ENCODE results near the gene PRR7. TPM values are rescaled to one million over a fixed set of nuclear protein-coding genes. Genes with fewer than 3 reads are reported as not detected.

Gene PRR7
- total RNA-seq, 1 experiment from 2014 or later = 19.5 TPM

DNA sequence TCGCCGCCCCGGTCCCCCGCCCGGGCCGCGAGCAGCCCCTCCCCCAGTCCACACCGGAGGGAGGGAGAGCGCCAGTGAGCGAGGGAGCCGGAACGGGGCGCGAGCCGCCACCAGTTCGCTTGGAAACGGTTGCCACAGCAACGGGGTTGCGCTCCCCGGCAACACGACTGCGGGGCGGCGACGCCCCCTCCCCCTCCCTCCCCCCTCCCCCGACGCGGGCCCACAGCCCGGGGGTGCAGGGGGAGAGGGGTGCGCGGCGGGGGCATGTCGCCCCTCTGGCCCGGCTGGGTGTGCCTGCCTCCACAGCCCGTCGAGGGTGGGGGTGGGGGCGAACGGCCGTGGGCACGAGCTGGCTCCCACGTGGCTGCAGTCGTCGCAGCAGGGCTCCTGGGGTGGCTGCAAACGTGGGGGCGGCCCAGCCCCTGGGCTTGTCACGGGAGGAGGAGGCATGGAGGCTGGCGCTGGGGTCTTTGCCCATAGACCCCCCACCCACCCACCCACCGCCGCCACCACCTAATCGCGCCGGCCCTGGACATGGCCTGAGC lies 524 bp downstream of the PRR7 start:
- in situ Hi-C loops (cut with HindIII; ENCODE audit: low sequenced_read_pairs) = loop anchor here (5.0 to 10.0 kb wide), 2 partner anchors 40 to 102 kb away; partner anchors contain the start of gene F12
- peak; percentile 52 for DNase-seq (ENCODE audit: low spot score)

DNA sequence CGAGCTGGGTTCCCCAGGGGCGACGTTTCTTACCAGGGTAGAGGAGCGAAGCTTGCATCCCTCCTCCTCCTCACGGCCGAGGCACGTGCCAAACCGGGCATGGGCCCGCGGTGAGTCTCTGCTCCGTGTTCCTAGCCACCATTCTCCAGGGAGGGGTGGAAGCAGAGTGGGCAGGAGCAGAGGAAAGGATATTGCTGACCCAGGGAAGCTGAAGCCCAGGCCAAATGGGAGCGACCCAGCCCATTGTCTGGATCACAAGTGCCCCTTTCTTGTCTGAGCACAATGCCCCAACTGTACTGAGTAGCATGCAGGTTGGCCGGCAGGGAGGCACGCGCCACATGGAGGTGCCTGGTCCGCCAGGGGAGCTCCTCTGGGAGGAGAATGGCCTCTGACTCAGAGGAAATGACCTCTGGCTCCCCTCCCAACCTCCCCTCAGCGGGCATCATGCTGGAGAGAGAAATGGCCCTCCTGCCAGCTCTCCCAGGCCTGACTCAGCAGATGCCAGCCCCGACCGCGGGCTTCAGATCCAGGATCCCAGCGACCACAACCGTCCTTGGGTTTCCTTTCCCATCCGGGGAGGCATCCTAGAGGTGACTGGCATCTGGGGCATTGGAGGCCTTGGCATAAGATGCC lies 1.1 kb downstream of the PRR7 start:
- peak; percentile 36 for DNase-seq (ENCODE audit: low spot score)
- in situ Hi-C loops (cut with HindIII; ENCODE audit: low sequenced_read_pairs) = loop anchor here (5.0 to 10.0 kb wide), 2 partner anchors 40 to 103 kb away; partner anchors contain the start of gene F12

DNA sequence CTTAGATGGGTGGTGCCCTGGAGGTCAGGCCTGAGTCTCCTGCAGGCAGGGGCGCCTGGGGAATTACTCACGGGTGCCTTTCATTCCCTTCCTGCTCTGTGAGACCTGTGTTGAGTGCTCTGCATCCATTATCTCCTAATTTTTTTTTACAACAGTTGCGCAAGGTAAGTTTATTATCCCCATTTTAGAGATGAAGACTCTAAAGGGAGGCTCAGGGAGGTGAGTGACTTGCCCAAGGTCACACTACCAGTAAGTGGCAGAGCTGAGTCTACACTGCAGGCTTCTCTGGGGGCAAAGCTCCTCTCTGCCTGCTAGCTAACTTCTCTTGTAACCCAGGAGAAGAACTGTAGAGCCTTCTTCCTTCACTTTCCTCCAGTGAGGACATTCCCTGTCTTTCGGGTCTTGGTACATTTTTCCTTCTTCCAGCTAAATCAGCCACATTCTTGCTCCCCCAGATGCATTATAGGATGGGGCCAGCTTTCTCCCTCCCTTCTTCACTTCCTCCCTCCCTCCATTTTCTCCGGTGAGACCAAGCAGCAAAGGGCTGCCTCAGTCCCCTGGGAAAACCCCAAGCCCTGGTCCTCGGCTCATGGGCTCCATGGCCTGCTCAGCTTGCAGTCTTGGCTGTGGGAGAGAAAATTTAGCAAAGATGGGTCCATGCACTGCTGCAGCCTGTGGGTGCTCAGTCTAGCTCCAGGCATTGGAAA lies 1.8 kb downstream of the PRR7 start:
- in situ Hi-C loops (cut with HindIII; ENCODE audit: low sequenced_read_pairs) = loop anchor here (5.0 to 10.0 kb wide), 2 partner anchors 41 to 104 kb away; partner anchors contain the start of gene F12
- DNase-seq (ENCODE audit: low spot score) = no peak

- in situ Hi-C loops (cut with HindIII; ENCODE audit: low sequenced_read_pairs) = loop anchor here (5.0 to 10.0 kb wide), 2 partner anchors 42 to 105 kb away; partner anchors contain the start of gene F12
Measured at GRCh38 chr5:177449140-177450061, 2.8 kb downstream of the PRR7 start.

DNA sequence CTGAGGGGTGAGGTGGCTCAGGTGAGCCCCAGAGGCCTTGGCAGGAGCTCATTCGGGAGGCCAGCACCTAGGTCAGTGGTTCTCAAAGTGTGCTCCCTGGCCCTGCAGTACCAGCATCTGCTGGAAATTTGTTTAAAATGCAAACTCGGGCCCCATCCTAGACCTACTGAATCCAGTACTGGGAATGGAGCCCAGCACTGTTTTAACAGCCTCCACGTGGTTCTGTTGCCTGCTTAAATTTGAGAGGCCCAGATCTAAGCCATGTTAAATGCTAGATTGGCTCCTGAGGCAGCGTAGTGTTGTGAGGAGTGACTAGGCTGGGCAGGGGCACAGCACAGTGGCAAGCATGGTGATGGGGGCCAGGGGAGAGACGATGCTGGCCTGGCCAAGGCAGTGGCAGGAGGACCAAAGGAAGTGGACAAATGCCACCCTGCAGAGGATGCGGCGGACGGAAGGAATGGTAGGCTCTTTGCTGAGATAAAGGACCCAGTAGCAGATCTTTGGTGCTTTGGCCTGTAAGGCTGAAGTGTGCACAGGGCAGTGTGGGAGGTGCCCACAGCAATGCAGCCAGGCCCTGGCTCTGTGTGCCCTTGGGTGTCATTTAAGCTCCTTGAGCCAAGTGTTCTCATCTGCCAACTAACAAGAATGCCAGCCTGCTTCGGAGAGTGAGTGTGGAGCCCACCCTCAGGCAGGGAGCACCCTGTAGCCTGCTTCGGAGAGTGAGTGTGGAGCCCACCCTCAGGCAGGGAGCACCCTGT lies 4.2 kb downstream of the PRR7 start:
- no peak for DNase-seq (ENCODE audit: low spot score)
- in situ Hi-C loops (cut with HindIII; ENCODE audit: low sequenced_read_pairs) = no loop called here

More at GRCh38 chr5:177449140-177450061, 2.8 kb downstream of the PRR7 start:
- DNase-seq (ENCODE audit: low spot score) = no peak

DNA sequence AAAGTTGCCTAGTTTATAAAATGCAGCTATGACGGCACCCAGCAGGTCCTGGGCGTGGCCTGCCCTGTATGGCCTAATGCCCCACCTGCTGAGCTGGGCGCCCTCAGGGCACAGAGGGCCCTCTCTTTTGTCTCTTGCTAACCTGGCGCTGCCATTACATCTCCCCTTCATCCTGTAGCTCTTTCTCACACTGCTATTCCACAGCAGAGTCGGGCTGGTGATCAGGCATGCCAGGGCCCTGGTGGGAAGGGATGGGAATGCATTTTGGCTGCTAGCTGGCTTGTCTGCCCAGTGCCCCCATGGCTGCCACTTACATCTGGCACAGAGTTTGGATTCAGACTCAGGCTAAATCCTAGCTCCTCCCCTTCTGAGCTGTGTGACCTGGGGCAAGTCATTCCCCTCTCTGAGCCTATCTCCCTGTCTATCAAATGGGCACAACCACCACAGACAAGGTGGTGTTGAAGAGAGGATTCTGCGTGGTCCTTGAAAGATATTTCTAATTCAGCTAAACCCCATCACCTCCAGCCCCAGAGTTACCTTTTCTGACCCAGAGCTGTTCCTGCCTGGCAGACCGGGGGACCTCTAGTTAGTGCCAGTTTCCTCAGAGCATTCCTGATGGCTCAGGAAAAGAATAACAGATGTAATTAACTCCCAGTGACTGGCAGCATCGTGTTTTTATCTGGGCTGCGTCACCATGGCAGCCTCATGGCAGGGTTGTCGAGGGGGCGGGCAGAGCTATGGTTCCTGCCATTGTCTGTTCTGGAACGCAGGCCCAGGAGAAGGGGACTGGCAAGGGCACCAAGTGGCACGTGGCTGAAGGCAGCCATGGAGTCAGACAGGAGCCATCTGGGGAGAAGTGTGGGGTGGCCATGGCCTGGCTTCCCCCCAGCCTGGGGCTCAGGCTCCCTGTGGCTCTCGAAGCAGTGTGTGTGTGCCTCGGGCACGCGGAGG lies 6.3 kb downstream of the PRR7 start:
- DNase-seq (ENCODE audit: low spot score) = no peak
- in situ Hi-C loops (cut with HindIII; ENCODE audit: low sequenced_read_pairs) = no loop called here

DNA sequence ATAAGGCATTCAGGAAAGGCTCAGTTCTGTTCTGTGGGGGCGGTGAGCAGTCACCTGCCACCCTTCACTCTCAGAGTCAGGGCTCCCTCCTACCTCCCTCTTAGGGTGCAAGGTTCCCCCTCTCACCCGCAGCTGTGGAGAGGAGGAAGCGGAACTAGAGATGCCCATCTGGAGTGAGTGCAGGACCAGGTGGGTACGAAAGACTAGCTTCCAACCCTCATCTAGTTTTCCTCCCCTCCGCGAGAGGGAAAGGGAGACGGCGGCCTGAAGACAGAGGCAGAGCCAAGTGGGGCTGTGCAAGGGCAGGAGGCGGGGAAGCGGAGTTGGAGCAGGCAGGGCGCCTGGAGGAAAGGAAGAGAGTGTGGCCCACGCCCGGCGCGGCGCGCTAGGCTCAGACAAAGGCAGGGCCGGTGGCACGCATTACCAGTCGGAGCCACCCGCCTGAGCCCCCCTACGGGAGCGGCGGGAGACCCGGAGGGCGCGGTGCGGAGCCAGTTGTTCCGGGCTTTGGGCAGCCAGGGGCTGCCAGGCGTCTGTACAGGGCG lies 7.3 kb downstream of the PRR7 start:
- peak; percentile 49 for DNase-seq (ENCODE audit: low spot score)
- in situ Hi-C loops (cut with HindIII; ENCODE audit: low sequenced_read_pairs) = no loop called here

- DNase-seq (ENCODE audit: low spot score) = peak; percentile 81
- in situ Hi-C loops (cut with HindIII; ENCODE audit: low sequenced_read_pairs) = no loop called here
Measured at GRCh38 chr5:177454397-177455035, 7.9 kb downstream of the PRR7 start.

- in situ Hi-C loops (cut with HindIII; ENCODE audit: low sequenced_read_pairs) = no loop called here
- DNase-seq (ENCODE audit: low spot score) = peak; percentile 83
Measured at GRCh38 chr5:177455036-177455660, 8.5 kb downstream of the PRR7 start.

GRCh38 chr5:177455661-177456590 lies 9.3 kb downstream of the PRR7 start:
- in situ Hi-C loops (cut with HindIII; ENCODE audit: low sequenced_read_pairs) = no loop called here
- DNase-seq (ENCODE audit: low spot score) = peak; percentile 92

GRCh38 chr5:177456591-177456964 lies 10.0 kb downstream of the PRR7 start:
- in situ Hi-C loops (cut with HindIII; ENCODE audit: low sequenced_read_pairs) = no loop called here

DNA sequence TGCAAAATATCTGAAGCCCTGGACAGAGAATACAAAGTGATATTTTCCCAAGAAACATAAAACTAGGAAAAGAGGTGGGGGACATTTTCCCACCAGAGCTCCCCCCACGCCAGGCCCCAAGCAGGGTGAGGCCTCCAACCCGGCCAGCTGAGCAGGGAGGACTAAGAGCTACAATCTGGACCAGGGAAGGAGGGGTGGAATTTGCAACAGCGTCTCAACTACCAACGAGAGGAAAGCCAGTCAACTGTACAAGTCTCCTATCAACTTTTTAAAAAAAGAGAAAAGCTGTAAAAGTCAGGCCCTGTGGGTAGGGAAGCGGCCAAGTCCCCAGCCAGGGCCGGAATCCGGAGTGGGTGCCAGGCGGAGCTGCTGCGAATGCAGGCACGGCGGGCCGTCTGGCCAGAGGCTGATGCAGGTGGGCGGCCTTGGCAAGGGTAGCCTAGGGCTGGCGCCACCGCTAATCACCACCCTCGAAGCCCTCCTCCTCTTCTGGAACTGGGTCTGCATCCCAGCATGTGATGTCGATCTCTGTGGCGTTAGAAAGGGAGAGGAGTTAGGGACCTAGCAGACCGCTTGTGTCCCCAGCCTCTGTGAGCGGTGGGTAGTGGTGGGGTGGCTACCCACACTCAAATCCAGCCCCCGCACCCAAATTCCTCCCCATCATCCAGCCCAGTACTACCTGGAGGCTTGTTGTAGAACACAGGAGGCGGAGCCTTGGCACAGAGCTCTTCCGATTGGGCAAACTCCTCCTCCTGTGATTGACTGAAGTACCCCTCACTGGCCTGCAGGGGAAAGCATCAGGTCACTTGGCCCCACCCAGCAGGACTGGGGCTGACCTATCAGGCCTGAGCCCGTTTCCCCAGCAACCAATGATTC lies 10.6 kb downstream of the PRR7 start:
- peak; percentile 100 for DNase-seq (ENCODE audit: low spot score)
- in situ Hi-C loops (cut with HindIII; ENCODE audit: low sequenced_read_pairs) = no loop called here

More at GRCh38 chr5:177456591-177456964, 10.0 kb downstream of the PRR7 start:
- DNase-seq (ENCODE audit: low spot score) = no peak

- DNase-seq (ENCODE audit: low spot score) = no peak
- in situ Hi-C loops (cut with HindIII; ENCODE audit: low sequenced_read_pairs) = no loop called here
Measured at GRCh38 chr5:177457852-177458681, 11.5 kb downstream of the PRR7 start.

- in situ Hi-C loops (cut with HindIII; ENCODE audit: low sequenced_read_pairs) = no loop called here
- DNase-seq (ENCODE audit: low spot score) = peak; percentile 50
Measured at GRCh38 chr5:177458912-177459350, 12.3 kb downstream of the PRR7 start.

Data from G401 (cell line).